AG04449 (cell line): ENCODE data around the gene ZNF668.

Experiments used
- CTCF ChIA-PET: fragments of 350-600 bp; formaldehyde crosslinking; extraction: SDS; loops from one replicate; lab custom pipeline; 2021; ENCODE audit warnings: antibody characterized with exemption; lab: Yijun Ruan, JAX
- POLR2A ChIA-PET: fragments of 400-600, 350-600 bp; formaldehyde crosslinking; extraction: SDS; loops from one replicate; lab custom pipeline; 2020; ENCODE audit warnings: antibody characterized with exemption, inconsistent platforms; lab: Yijun Ruan, JAX
- DNase-seq: peaks from one replicate; pipeline ENCODE4 v3.0.0-alpha.2; 2010; ENCODE audit warnings: low read depth, low spot score
- H3K4me3 ChIP-seq: 2 replicates; pipeline ENCODE4 v1.5.1; 2011; ENCODE audit warnings: low read depth, mild to moderate bottlenecking, control low read depth, low read length
- TF ChIP-seq, protein P1 (sequence below): IDR thresholded peaks from one replicate; pipeline ENCODE4 v1.5.1; 2011; ENCODE audit warnings: mild to moderate bottlenecking, moderate library complexity, low read length, control low read depth, inconsistent platforms; ENCODE audit not compliant: insufficient read depth; ENCODE audit errors: missing control alignments

ZNF668 gene

DNA sequence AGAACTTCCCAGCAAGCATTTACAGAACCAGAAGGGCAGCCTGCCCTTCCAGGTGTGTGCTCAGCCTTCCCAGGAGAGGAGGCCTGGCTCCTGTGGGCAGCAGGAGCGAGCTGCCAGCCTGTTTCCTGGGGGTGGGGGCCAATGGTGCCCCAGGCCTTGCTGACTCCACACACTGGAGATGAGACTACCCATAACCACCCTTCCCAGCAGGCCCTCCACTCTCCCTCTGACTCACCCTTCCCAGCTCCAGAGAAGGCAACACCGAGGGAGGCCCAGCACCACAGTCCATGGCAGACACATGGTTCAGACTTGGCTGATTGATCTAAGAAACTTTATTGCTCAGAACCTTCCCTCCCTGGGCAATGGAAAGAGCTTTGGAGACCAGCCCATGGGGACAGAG is 16.5 kb upstream of the ZNF668 start:
- POLR2A ChIA-PET, result interaction anchor here (1.2 kb wide), 1 partner anchor 27 kb away, joined by 5 read pairs; the partner anchor contains the start of gene KAT8
- no peak for DNase-seq
- H3K4me3 ChIP-seq, result no peak overlapping the region
- TF ChIP-seq, protein P1, sequence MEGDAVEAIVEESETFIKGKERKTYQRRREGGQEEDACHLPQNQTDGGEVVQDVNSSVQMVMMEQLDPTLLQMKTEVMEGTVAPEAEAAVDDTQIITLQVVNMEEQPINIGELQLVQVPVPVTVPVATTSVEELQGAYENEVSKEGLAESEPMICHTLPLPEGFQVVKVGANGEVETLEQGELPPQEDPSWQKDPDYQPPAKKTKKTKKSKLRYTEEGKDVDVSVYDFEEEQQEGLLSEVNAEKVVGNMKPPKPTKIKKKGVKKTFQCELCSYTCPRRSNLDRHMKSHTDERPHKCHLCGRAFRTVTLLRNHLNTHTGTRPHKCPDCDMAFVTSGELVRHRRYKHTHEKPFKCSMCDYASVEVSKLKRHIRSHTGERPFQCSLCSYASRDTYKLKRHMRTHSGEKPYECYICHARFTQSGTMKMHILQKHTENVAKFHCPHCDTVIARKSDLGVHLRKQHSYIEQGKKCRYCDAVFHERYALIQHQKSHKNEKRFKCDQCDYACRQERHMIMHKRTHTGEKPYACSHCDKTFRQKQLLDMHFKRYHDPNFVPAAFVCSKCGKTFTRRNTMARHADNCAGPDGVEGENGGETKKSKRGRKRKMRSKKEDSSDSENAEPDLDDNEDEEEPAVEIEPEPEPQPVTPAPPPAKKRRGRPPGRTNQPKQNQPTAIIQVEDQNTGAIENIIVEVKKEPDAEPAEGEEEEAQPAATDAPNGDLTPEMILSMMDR, result no peak
- CTCF ChIA-PET, result interaction anchor here (1.5 to 14.7 kb wide), 2 partner anchors 106 to 352 kb away, joined by 4 to 141 read pairs; partner anchors contain the start of genes HSD3B7 and ZNF843

DNA sequence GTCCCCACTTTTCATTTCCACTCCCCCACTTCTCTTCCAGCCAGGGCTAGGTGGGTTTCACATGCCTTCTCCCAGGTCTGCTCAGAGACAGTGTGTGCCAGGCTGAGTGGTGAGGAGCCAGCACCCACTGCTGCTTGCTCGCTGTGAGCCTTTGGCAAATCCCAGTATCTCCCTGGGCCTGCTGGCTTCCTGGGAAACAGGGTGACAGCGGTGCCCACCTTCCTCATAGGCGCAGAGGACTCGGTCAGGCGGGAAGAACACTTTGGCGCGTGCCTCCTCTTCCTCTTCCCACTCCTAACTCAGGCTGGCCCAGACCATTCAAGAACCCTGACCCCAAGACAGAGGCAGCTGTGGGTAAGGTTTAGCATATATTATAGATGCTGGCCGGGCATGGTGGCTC is 15.2 kb upstream of the ZNF668 start:
- ChIA-PET CTCF (interaction anchor here (1.3 to 14.7 kb wide), 3 partner anchors 11 to 105 kb away, joined by 3 to 141 read pairs (median 7); partner anchors contain the start of gene HSD3B7), POLR2A (interaction anchor here (0.6 kb wide), 1 partner anchor 20 kb away, joined by 3 read pairs; no protein-coding TSS in a partner anchor)
- DNase-seq, result no peak
- TF ChIP-seq, protein P1, result no peak
- H3K4me3 ChIP-seq, result no peak overlapping the region

DNA sequence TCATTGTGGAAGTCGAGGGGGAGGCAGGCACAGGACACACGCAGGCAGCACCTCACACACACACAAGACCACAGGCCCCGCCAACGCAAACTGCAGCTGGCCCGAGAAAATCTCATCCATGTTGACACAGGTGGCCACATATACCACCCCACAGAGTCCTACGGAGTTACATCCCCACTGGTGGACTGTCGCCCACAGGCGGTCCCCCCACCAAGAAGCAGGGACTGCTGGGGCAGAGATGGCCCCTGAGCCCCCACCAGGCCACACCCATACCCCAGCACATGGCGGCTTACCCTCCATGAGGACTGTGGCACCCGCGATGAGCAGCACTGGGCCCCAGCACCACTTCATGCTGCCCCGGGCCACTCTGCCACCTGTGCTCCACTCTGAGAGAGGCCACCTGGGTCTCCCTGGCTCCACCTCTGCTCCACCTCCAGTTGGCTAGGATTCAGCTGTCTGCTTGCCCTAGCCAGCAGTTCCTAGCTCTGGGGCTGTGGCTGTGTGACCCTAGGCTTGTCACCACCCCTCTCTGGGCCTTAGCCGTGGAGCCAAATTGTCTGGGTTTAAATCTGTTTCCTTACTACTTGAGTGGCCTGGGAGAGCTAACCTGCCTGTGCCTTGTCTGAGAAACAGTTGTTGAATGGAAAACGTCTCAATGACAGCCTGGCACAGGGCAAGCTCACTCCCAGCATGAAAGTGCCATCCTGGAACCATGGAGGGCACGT is 14.6 kb upstream of the ZNF668 start, which contains the start of gene PRSS53:
TSS of gene PRSS53 (minus strand) at position 485 of the 725 bp plus-strand sequence. CDS start at position 351, 134 bp downstream.
- CTCF ChIA-PET, result interaction anchor here (1.3 to 14.7 kb wide), 3 partner anchors 12 to 104 kb away, joined by 3 to 141 read pairs (median 7); partner anchors contain the start of gene HSD3B7
- POLR2A ChIA-PET, result interaction anchor here (0.6 to 0.8 kb wide), 2 partner anchors 13 to 19 kb away, joined by 3 to 4 read pairs; no protein-coding TSS in a partner anchor
- no peak within 1 kb of the TSS for H3K4me3 ChIP-seq
- no peak for DNase-seq
- TF ChIP-seq, protein P1, result no peak

DNA sequence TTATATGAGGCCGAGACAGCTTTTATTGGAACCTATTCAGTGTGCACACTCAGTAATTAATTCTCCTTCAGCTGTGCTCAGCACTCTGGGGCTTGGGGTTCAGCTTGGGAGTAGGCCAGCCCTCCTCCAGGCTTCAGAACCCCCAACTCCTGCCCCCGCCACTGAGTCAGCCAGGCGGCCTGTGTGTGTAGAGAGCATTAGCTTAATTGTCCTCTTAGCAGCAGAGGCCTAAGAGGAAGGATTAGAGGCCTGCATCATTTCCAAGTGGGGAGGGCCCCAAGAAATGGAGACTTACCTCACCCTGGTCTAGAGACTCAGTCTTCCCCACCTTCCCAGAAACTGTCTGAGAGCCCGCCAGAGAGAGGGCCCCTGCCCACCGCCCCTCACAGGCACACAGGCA is 13.9 kb upstream of the ZNF668 start:
- TF ChIP-seq, protein P1, result no peak
- DNase-seq, result no peak
- ChIA-PET CTCF (interaction anchor here (1.3 to 14.7 kb wide), 3 partner anchors 12 to 103 kb away, joined by 3 to 141 read pairs (median 7); partner anchors contain the start of gene HSD3B7), POLR2A (interaction anchor here (0.8 kb wide), 1 partner anchor 12 kb away, joined by 4 read pairs; no protein-coding TSS in a partner anchor)
- no peak overlapping the region for H3K4me3 ChIP-seq

DNA sequence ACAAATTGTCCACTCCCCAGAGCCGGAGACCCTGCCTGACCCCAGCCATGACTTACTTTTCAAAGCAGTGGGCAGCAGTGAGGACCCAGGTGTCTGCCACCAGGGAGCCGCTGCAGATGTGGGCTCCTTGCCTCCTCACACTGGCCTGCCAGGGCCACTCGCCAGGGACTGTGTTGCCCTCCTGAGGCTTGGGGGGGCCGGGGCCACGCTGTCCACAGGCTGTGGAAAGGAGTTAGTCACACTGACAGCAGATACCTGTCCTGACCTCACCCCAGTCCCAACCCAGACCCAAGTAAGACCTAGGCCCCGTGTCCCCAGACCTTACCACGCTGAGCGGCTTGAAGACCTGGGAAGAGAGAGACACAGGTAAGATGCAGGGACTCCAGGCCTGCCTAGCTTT is 13.4 kb upstream of the ZNF668 start:
- TF ChIP-seq, protein P1, result no peak
- no peak overlapping the region for H3K4me3 ChIP-seq
- ChIA-PET POLR2A (no interaction called here), CTCF (interaction anchor here (1.7 to 14.7 kb wide), 2 partner anchors 55 to 103 kb away, joined by 7 to 141 read pairs; partner anchors contain the start of gene HSD3B7)
- DNase-seq, result no peak

DNA sequence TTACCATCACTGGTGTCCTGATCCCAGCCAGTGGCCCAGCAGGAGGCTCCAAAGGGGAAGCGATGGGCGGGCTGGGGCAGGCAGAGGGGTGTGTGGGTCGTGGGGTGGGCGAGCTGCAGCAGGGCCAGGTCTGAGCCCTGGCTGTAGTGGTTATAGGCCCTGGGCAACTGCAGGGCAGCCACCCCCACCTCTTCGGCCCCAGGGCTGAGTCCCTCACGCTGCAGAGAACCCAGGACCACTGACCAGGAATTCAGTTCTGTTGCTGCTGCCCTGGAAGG is 12.5 kb upstream of the ZNF668 start:
- no peak overlapping the region for H3K4me3 ChIP-seq
- ChIA-PET POLR2A (interaction anchor here (0.8 to 3.1 kb wide), 3 partner anchors 13 to 494 kb away, joined by 3 to 17 read pairs (median 3); partner anchors contain the start of genes ZNF646 and ZNF668), CTCF (no interaction called here)
- DNase-seq, result no peak
- TF ChIP-seq, protein P1, result no peak
